ENCODE results near the gene FNDC11. TPM values are rescaled to one million over a fixed set of nuclear protein-coding genes. Genes with fewer than 3 reads are reported as not detected.

The FNDC11 gene
- total and polyA plus RNA-seq, 2 donors = 1.1 to 1.2 TPM

- DNase-seq (ENCODE audit: low read depth in 6 of 9, low spot score in 9 of 9) = no peak
- Histone ChIP-seq H3K9me3 (ENCODE audit: control insufficient read depth in 2 of 2, insufficient read depth in 1 of 2, low read length in 1 of 2) (peaks cover 0 to 6% of the 10 kb centered on the region in 2 donors), H3K4me1 (ENCODE audit: control insufficient read depth in 2 of 2, insufficient read depth in 2 of 2, low read length in 2 of 2) (peaks cover 5 to 29% of the 10 kb centered on the region in 2 donors), H3K27ac (ENCODE audit: low read depth in 1 of 2, low read length in 1 of 2) (no peak overlapping the region), H3K27me3 (ENCODE audit: control insufficient read depth in 2 of 2, insufficient read depth in 1 of 2, low read length in 1 of 2) (peaks cover 2 to 46% of the 10 kb centered on the region in 2 donors), H3K4me3 (ENCODE audit: low read length in 2 of 2) (no peak overlapping the region), H3K36me3 (ENCODE audit: control insufficient read depth in 2 of 2, insufficient read depth in 2 of 2, low read length in 1 of 2) (no peaks in the 10 kb centered on the region)
- 95% methylated on average over 10 of the region's 10 CpGs for WGBS
Measured at GRCh38 chr20:63542696-63543095, 11.3 kb upstream of the FNDC11 start.

GRCh38 chr20:63543131-63543530 is 10.8 kb upstream of the FNDC11 start:
- Histone ChIP-seq H3K27me3 (ENCODE audit: control insufficient read depth in 2 of 2, insufficient read depth in 1 of 2, low read length in 1 of 2) (peaks cover 2 to 51% of the 10 kb centered on the region in 2 donors), H3K4me3 (ENCODE audit: low read length in 2 of 2) (no peak overlapping the region), H3K4me1 (ENCODE audit: control insufficient read depth in 2 of 2, insufficient read depth in 2 of 2, low read length in 2 of 2) (peaks cover 5 to 25% of the 10 kb centered on the region in 2 donors), H3K27ac (ENCODE audit: low read depth in 1 of 2, low read length in 1 of 2) (no peak overlapping the region), H3K9me3 (ENCODE audit: control insufficient read depth in 2 of 2, insufficient read depth in 1 of 2, low read length in 1 of 2) (peaks cover 0 to 6% of the 10 kb centered on the region in 2 donors), H3K36me3 (ENCODE audit: control insufficient read depth in 2 of 2, insufficient read depth in 2 of 2, low read length in 1 of 2) (no peaks in the 10 kb centered on the region)
- DNase-seq (ENCODE audit: low read depth in 6 of 9, low spot score in 9 of 9) = no peak
- 95% methylated on average over 10 of the region's 10 CpGs for WGBS

- Histone ChIP-seq H3K27ac (ENCODE audit: low read depth in 1 of 2, low read length in 1 of 2) (no peak overlapping the region), H3K4me3 (ENCODE audit: low read length in 2 of 2) (no peak overlapping the region), H3K27me3 (ENCODE audit: control insufficient read depth in 2 of 2, insufficient read depth in 1 of 2, low read length in 1 of 2) (peaks cover 2 to 57% of the 10 kb centered on the region in 2 donors), H3K36me3 (ENCODE audit: control insufficient read depth in 2 of 2, insufficient read depth in 2 of 2, low read length in 1 of 2) (no peaks in the 10 kb centered on the region), H3K4me1 (ENCODE audit: control insufficient read depth in 2 of 2, insufficient read depth in 2 of 2, low read length in 2 of 2) (peaks cover 9 to 25% of the 10 kb centered on the region in 2 donors), H3K9me3 (ENCODE audit: control insufficient read depth in 2 of 2, insufficient read depth in 1 of 2, low read length in 1 of 2) (peaks cover 0 to 6% of the 10 kb centered on the region in 2 donors)
- DNase-seq (ENCODE audit: low read depth in 6 of 9, low spot score in 9 of 9) = no peak
- 94% methylated on average over 6 of the region's 6 CpGs for WGBS
Measured at GRCh38 chr20:63543733-63544132, 10.2 kb upstream of the FNDC11 start.

DNA sequence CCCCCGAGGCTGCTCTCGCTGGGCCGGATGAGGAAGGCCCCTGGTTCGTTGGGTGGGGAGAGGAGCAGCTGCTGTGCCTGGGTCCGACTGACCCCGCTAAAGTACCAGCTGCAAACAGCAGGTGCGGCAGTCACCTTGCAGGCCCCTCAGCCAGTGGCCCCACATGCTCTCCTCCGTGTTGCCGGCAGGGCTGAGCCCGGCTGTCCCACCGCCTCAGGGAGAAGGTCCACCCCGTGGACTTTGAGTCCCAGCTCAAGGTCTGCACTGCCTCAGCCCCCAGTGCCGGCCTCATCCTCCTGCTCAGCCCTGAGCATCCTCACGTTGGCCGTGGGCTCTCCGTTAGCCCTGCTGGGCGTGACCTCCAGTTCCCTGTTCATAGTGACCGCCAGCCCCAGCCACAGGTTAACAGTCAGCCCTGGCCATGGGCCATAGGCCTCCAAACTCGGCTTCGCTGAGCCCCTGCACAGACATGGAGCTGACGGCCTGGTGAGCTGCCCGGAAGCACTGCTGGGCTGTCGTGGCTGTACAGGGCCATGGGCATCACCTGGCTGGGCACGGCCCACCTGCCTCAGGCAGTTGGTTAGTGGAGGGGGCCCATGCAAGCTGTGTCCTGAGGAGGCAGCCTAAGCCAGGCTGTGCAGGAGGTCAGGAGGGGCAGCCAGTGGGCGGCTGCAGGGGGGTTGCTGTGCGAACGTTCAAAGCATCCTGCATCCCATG is 9.6 kb upstream of the FNDC11 start:
- no peak overlapping the region for H3K4me3 ChIP-seq (ENCODE audit: low read length in 2 of 2)
- no peak for DNase-seq (ENCODE audit: low read depth in 6 of 9, low spot score in 9 of 9)
- H3K9me3 ChIP-seq (ENCODE audit: control insufficient read depth in 2 of 2, insufficient read depth in 1 of 2, low read length in 1 of 2) = peaks cover 0 to 6% of the 10 kb centered on the region in 2 donors
- 92% methylated on average over 27 of the region's 27 CpGs for WGBS
- no peak overlapping the region for H3K27ac ChIP-seq (ENCODE audit: low read depth in 1 of 2, low read length in 1 of 2)
- peaks cover 2 to 61% of the 10 kb centered on the region in 2 donors for H3K27me3 ChIP-seq (ENCODE audit: control insufficient read depth in 2 of 2, insufficient read depth in 1 of 2, low read length in 1 of 2)
- H3K4me1 ChIP-seq (ENCODE audit: control insufficient read depth in 2 of 2, insufficient read depth in 2 of 2, low read length in 2 of 2) = peaks cover 10 to 25% of the 10 kb centered on the region in 2 donors
- H3K36me3 ChIP-seq (ENCODE audit: control insufficient read depth in 2 of 2, insufficient read depth in 2 of 2, low read length in 1 of 2) = no peaks in the 10 kb centered on the region

DNA sequence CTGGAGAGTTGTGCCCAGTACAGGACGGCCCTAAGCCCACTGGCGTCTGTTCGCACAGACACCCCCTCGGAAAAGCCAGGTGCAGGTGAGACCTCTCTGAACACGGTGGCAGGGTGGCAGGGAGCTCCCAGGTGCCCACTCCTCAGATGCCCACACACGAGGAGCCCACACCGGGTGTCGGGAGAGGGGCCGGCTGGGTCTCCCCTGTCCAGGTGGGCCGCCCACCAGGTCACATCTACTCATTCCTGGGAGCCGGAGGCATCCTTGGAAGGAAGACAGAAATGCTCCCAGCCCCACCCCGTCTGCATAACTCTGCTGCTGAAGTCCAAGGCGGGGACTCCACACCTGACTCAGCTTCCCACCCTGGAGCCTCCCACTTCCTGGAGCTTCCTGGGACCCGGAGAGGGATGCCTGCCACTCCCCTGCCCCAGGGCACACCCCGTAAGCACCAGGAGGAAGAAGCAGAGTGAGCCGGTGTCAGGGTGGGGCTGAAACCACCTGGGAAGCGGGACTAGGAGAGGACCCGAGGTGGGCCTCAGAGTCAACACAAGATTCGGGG is 8.9 kb upstream of the FNDC11 start:
- Histone ChIP-seq H3K4me3 (ENCODE audit: low read length in 2 of 2) (no peak overlapping the region), H3K4me1 (ENCODE audit: control insufficient read depth in 2 of 2, insufficient read depth in 2 of 2, low read length in 2 of 2) (peaks cover 10 to 29% of the 10 kb centered on the region in 2 donors), H3K36me3 (ENCODE audit: control insufficient read depth in 2 of 2, insufficient read depth in 2 of 2, low read length in 1 of 2) (no peaks in the 10 kb centered on the region), H3K27me3 (ENCODE audit: control insufficient read depth in 2 of 2, insufficient read depth in 1 of 2, low read length in 1 of 2) (peaks cover 2 to 64% of the 10 kb centered on the region in 2 donors), H3K27ac (ENCODE audit: low read depth in 1 of 2, low read length in 1 of 2) (no peak overlapping the region), H3K9me3 (ENCODE audit: control insufficient read depth in 2 of 2, insufficient read depth in 1 of 2, low read length in 1 of 2) (peaks cover 0 to 6% of the 10 kb centered on the region in 2 donors)
- no peak for DNase-seq (ENCODE audit: low read depth in 6 of 9, low spot score in 9 of 9)
- WGBS = 87% methylated on average over 19 of the region's 19 CpGs

DNA sequence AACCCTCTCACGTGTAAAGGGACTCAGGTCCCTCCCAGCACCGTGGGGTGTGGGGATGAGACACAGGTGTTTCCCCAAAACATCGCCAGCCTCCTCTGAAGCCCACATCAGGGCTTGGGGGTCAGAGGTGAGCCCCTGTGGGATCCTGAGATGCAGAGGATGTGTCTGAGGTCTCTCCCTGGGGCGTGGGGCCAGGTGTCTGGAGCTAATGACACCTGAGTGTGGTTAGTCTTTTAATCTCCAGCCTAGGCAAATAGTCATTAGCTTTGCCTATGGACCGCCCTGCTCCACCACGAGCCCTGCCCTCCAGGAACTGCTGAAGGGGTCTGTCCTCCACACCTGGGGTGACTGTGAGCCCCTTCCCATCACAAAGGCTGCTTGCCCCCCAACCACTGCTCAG is 8.1 kb upstream of the FNDC11 start:
- Histone ChIP-seq H3K4me3 (ENCODE audit: low read length in 2 of 2) (no peak overlapping the region), H3K27ac (ENCODE audit: low read depth in 1 of 2, low read length in 1 of 2) (no peak overlapping the region), H3K4me1 (ENCODE audit: control insufficient read depth in 2 of 2, insufficient read depth in 2 of 2, low read length in 2 of 2) (peaks cover 10 to 33% of the 10 kb centered on the region in 2 donors), H3K36me3 (ENCODE audit: control insufficient read depth in 2 of 2, insufficient read depth in 2 of 2, low read length in 1 of 2) (no peaks in the 10 kb centered on the region), H3K27me3 (ENCODE audit: control insufficient read depth in 2 of 2, insufficient read depth in 1 of 2, low read length in 1 of 2) (peaks cover 2 to 61% of the 10 kb centered on the region in 2 donors), H3K9me3 (ENCODE audit: control insufficient read depth in 2 of 2, insufficient read depth in 1 of 2, low read length in 1 of 2) (peaks cover 0 to 6% of the 10 kb centered on the region in 2 donors)
- WGBS = 32% methylated on average over 6 of the region's 6 CpGs
- peak in 1 of 9 donors; percentile 26 for DNase-seq (ENCODE audit: low read depth in 6 of 9, low spot score in 9 of 9)

DNA sequence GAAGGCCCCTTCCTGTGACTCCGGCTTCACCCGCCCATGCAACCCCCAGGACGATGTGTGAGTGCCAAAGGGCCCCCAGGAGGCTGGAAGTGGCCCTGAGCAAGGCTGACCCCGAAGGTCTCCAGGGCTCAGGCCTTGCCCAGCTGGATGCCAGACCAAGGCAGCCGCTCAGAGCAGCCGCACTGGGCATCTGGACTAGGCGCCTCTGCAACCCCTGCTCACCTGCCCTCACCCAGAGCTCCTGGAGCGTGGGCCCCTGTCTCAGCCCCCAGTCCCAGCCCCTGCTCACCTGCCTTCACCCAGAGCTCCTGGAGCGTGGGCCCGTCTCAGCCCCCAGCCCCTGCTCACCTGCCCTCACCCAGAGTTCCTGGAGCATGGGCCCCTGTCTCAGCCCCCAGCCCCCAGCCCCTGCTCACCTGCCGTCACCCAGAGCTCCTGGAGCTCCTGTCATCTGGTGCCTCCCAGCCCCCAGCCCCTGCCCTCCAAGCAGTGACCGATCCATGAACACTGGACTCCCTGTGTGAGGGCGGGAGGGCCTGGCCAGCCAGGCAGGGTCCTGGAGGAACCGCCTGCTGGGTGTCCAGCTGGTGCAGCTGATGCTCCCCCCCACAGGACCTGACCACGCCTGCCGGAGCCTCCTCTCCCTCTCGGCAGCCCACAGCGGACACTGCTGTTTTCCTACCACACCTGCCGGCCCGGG is 7.6 kb upstream of the FNDC11 start:
- DNase-seq (ENCODE audit: low read depth in 6 of 9, low spot score in 9 of 9) = no peak
- peaks cover 0 to 6% of the 10 kb centered on the region in 2 donors for H3K9me3 ChIP-seq (ENCODE audit: control insufficient read depth in 2 of 2, insufficient read depth in 1 of 2, low read length in 1 of 2)
- no peak overlapping the region for H3K27ac ChIP-seq (ENCODE audit: low read depth in 1 of 2, low read length in 1 of 2)
- WGBS = 92% methylated on average over 20 of the region's 20 CpGs
- no peak overlapping the region for H3K4me3 ChIP-seq (ENCODE audit: low read length in 2 of 2)
- H3K36me3 ChIP-seq (ENCODE audit: control insufficient read depth in 2 of 2, insufficient read depth in 2 of 2, low read length in 1 of 2) = no peaks in the 10 kb centered on the region
- H3K27me3 ChIP-seq (ENCODE audit: control insufficient read depth in 2 of 2, insufficient read depth in 1 of 2, low read length in 1 of 2) = peaks cover 2 to 62% of the 10 kb centered on the region in 2 donors
- H3K4me1 ChIP-seq (ENCODE audit: control insufficient read depth in 2 of 2, insufficient read depth in 2 of 2, low read length in 2 of 2) = peaks cover 10 to 36% of the 10 kb centered on the region in 2 donors

DNA sequence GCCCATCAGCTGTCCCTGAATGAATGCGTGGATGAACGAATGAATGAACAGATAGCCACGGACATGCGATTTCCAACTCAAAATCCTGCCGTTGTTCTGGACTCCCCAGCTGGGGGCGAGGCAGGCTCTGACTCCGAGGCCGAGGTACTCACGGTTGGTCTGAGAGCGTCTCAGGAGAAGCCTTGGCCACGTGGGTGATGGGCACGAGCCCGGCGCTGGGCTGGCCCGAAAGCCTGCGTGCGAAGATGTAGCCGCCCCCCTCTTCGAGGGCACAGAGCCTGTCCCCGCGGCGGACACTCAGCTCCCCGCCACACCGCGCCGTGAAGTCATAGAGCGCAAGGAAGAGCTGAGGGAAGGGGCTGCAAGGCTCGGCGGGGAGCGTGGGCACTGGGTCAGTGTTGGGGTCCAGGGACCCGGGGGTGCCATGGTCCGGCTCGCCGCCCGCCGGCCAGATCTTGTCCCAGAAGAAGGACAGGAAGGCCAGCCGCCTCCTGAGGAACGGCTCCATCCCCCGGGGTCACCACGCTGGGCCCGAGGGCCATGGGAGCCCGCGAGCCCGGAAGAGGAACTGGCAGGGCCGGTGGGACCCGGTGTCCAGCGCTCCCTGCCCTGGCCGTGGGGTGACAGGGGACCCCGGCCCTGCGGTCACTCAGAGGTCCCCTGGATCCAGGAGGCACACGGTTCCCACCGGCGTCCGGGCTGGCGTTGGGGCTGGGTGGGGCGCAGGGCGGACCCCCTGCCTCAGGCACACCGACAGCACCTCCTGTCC is 6.8 kb upstream of the FNDC11 start:
- no peak overlapping the region for H3K4me3 ChIP-seq (ENCODE audit: low read length in 2 of 2)
- H3K27me3 ChIP-seq (ENCODE audit: control insufficient read depth in 2 of 2, insufficient read depth in 1 of 2, low read length in 1 of 2) = peaks cover 2 to 62% of the 10 kb centered on the region in 2 donors
- WGBS = 76% methylated on average over 58 of the region's 58 CpGs
- no peaks in the 10 kb centered on the region for H3K36me3 ChIP-seq (ENCODE audit: control insufficient read depth in 2 of 2, insufficient read depth in 2 of 2, low read length in 1 of 2)
- DNase-seq (ENCODE audit: low read depth in 6 of 9, low spot score in 9 of 9) = no peak
- peaks cover 14 to 40% of the 10 kb centered on the region in 2 donors for H3K4me1 ChIP-seq (ENCODE audit: control insufficient read depth in 2 of 2, insufficient read depth in 2 of 2, low read length in 2 of 2)
- no peak overlapping the region for H3K27ac ChIP-seq (ENCODE audit: low read depth in 1 of 2, low read length in 1 of 2)
- peaks cover 0 to 7% of the 10 kb centered on the region in 2 donors for H3K9me3 ChIP-seq (ENCODE audit: control insufficient read depth in 2 of 2, insufficient read depth in 1 of 2, low read length in 1 of 2)
